GM21381 (cell line): ENCODE measurements around the gene DGKB.

ENCODE experiments used
- ATAC-seq: cut with Tn5 transposase; IDR thresholded peaks from one replicate; pipeline ENCODE4 v1.9.1; 2021; ENCODE audit warnings: mild to moderate bottlenecking, moderate library complexity; ENCODE audit not compliant: unreplicated experiment

The DGKB gene

GRCh38 chr7:14825912-14826311 lies 76.6 kb downstream of the DGKB start:
- no peak for ATAC-seq

GRCh38 chr7:14822481-14822854 lies 80.1 kb downstream of the DGKB start:
- no peak for ATAC-seq

GRCh38 chr7:14821757-14822480 lies 80.6 kb downstream of the DGKB start:
- no peak for ATAC-seq

- ATAC-seq, result no peak
Measured at GRCh38 chr7:14818871-14819270, 83.7 kb downstream of the DGKB start.

- no peak for ATAC-seq
Measured at GRCh38 chr7:14817829-14818614, 84.5 kb downstream of the DGKB start.

GRCh38 chr7:14807507-14807906 lies 95.0 kb downstream of the DGKB start:
- no peak for ATAC-seq

GRCh38 chr7:14806891-14807290 lies 95.7 kb downstream of the DGKB start:
- ATAC-seq, result no peak

- no peak for ATAC-seq
Measured at GRCh38 chr7:14805105-14805719, 97.3 kb downstream of the DGKB start.

GRCh38 chr7:14800664-14801063 lies 101.9 kb downstream of the DGKB start:
- ATAC-seq, result no peak

- no peak for ATAC-seq
Measured at GRCh38 chr7:14793151-14793550, 109.4 kb downstream of the DGKB start.

GRCh38 chr7:14787551-14787950 lies 115.0 kb downstream of the DGKB start:
- no peak for ATAC-seq

GRCh38 chr7:14786314-14786895 lies 116.1 kb downstream of the DGKB start:
- no peak for ATAC-seq

- ATAC-seq, result no peak
Measured at GRCh38 chr7:14777806-14778205, 124.7 kb downstream of the DGKB start.

GRCh38 chr7:14776266-14776665 lies 126.3 kb downstream of the DGKB start:
- no peak for ATAC-seq

GRCh38 chr7:14773729-14774271 lies 128.8 kb downstream of the DGKB start:
- no peak for ATAC-seq

GRCh38 chr7:14770614-14771013 lies 131.9 kb downstream of the DGKB start:
- no peak for ATAC-seq

GRCh38 chr7:14769261-14769660 lies 133.3 kb downstream of the DGKB start:
- ATAC-seq, result no peak

- no peak for ATAC-seq
Measured at GRCh38 chr7:14767716-14768425, 134.7 kb downstream of the DGKB start.

GRCh38 chr7:14766747-14767146 lies 135.8 kb downstream of the DGKB start:
- no peak for ATAC-seq

- no peak for ATAC-seq
Measured at GRCh38 chr7:14765731-14766130, 136.8 kb downstream of the DGKB start.

GRCh38 chr7:14762561-14762960 lies 140.0 kb downstream of the DGKB start:
- ATAC-seq, result no peak
